Central memory CD4-positive, alpha-beta T cell (primary cell): ENCODE results near the gene PKN3.

Source experiments
- DNase-seq: peaks from one replicate; pipeline ENCODE4 v3.0.0; 2022

PKN3 gene

GRCh38 chr9:128750926-128751595 lies 48.8 kb downstream of the PKN3 start:
- no peak for DNase-seq

- no peak for DNase-seq
Observed at GRCh38 chr9:128753627-128754026, 51.3 kb downstream of the PKN3 start.

GRCh38 chr9:128757602-128758001 lies 55.3 kb downstream of the PKN3 start:
- no peak for DNase-seq

GRCh38 chr9:128762671-128763449 lies 60.6 kb downstream of the PKN3 start:
- DNase-seq, result no peak

GRCh38 chr9:128764361-128764760 lies 62.1 kb downstream of the PKN3 start:
- DNase-seq, result no peak

DNA sequence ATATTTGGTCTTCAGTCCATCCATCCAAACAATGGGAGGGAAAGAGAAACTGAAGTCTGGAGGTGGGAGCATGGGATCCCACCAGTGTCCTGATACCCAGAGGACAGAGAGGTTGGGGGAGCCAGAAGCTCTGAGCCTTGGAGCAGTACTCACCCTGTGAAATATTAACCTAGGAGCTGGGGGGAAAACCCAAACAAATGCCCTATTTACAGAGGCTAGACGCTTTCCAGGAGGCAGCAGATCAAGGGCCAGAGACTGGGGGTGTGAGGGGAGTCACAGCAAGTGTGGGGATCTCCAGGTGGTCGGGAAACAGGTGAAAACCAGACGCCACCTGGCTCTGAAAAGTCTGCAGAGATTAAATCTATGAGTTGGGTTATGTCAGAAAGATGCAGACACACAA lies 63.2 kb downstream of the PKN3 start:
- no peak for DNase-seq

DNA sequence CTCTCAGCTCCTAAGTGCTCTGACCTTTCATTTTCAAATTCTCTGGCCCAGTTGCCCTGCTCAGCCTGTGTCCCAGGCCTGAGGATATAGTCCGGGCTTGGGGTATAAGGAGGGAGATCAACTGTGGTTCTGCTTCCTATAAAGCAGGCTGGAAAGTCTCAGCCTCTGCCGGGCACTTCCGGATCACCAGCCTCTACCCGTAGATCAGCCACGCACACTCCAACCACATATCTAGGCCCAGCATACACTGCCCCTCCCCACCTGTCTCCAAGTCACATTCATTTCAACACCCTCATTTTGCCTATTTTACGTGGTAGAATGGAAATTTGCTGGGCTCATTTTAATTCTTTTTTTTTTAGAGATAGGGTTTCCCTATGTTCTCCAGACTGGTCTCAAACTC lies 66.3 kb downstream of the PKN3 start:
- DNase-seq, result no peak
